OCI-LY3 (cell line): ENCODE results near the gene CCDC27.

Source experiments
- CTCF ChIP-seq: fragments of 200-600, 300-600 bp; sonication (generic); IDR thresholded peaks from 2 replicates; pipeline ENCODE4 v1.5.1; 2014; ENCODE audit warnings: antibody characterized with exemption, low read length, low read depth
- EZH2phosphoT487 ChIP-seq: fragments of 200-600 bp; shearing (Covaris generic); IDR thresholded peaks from 2 replicates; pipeline ENCODE4 v1.6.1; 2018; ENCODE audit warnings: antibody characterized with exemption, mixed run types, low read depth

DNA sequence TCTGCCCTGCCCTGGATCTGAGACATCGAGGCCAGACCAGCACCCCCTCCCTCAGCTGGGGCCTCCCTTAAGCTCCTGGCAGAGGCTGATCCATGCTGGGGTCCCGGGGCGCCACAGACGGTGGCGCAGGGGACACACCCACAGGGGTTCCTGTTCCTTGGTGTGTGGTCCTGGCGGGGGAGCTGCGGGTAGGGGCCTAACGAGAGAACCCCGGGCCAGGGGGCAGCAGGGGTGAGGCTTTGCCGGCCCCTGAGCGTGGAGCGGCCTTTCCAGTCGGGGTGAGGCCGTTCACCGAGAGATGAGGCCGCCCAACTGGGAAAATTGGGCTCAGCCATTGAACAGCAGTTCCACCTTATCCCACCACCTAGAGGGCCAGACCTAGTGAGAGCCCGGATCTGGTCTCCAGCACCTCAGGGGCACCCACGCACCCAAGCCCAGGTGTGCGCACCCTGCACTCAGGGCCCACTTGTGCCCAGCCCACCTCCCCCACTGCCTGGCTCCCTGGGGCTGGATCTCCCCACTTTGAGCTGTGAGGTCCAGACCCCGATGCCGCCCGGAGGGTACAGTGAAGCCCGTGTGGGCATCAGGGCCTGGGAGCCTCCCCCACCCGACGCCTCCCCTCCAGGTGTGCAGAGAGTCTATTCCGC is 45.5 kb upstream of the CCDC27 start:
- TF ChIP-seq EZH2phosphoT487 (no peak), CTCF (no peak)
